Measurements from ENCODE around the gene NTM. TPM values are rescaled to one million over a fixed set of nuclear protein-coding genes. Genes with fewer than 3 reads are reported as not detected.
"Not testable (repeated sequence)": the region's sequence is repeated elsewhere in the genome, so short reads cannot be mapped to it uniquely, and the experiment has no call there.

The NTM gene
- total RNA-seq, 1 donor from 2014 or later, result 158 TPM

- no peak for DNase-seq
Observed at GRCh38 chr11:131902421-131902820, 532.0 kb downstream of the NTM start.

- DNase-seq, result no peak
Observed at GRCh38 chr11:131903074-131903473, 532.7 kb downstream of the NTM start.

GRCh38 chr11:131904756-131905155 is 534.3 kb downstream of the NTM start:
- no peak for DNase-seq

GRCh38 chr11:131906963-131907362 is 536.5 kb downstream of the NTM start:
- no peak for DNase-seq

GRCh38 chr11:131907371-131907770 is 537.0 kb downstream of the NTM start:
- DNase-seq, result no peak

- DNase-seq, result no peak
Observed at GRCh38 chr11:131908316-131908715, 537.9 kb downstream of the NTM start.

- DNase-seq, result no peak
Observed at GRCh38 chr11:131909426-131910177, 539.2 kb downstream of the NTM start.

GRCh38 chr11:131910178-131910522 is 539.7 kb downstream of the NTM start:
- DNase-seq, result no peak

GRCh38 chr11:131910523-131911387 is 540.3 kb downstream of the NTM start:
- DNase-seq, result no peak

GRCh38 chr11:131911388-131912032 is 541.1 kb downstream of the NTM start:
- not testable (repeated sequence) for DNase-seq

GRCh38 chr11:131912134-131912533 is 541.7 kb downstream of the NTM start:
- no peak for DNase-seq

GRCh38 chr11:131913267-131913666 is 542.9 kb downstream of the NTM start:
- DNase-seq, result no peak

GRCh38 chr11:131914361-131914774 is 544.0 kb downstream of the NTM start:
- DNase-seq, result no peak

GRCh38 chr11:131916638-131917037 is 546.2 kb downstream of the NTM start:
- no peak for DNase-seq

- DNase-seq, result no peak
Observed at GRCh38 chr11:131917634-131918384, 547.4 kb downstream of the NTM start.

GRCh38 chr11:131918663-131919062 is 548.2 kb downstream of the NTM start:
- DNase-seq, result no peak

- no peak for DNase-seq
Observed at GRCh38 chr11:131922220-131922619, 551.8 kb downstream of the NTM start.

GRCh38 chr11:131923309-131923708 is 552.9 kb downstream of the NTM start:
- DNase-seq, result no peak

- DNase-seq, result no peak
Observed at GRCh38 chr11:131924001-131924400, 553.6 kb downstream of the NTM start.

GRCh38 chr11:131924457-131925201 is 554.2 kb downstream of the NTM start:
- DNase-seq, result no peak

GRCh38 chr11:131925829-131926228 is 555.4 kb downstream of the NTM start:
- no peak for DNase-seq

GRCh38 chr11:131928992-131929391 is 558.6 kb downstream of the NTM start:
- DNase-seq, result no peak

All from occipital lobe (tissue), 2 donors.